Left renal cortex interstitium (tissue), 4 donors: ENCODE results near the gene MGST1. TPM values are rescaled to one million over a fixed set of nuclear protein-coding genes. Genes with fewer than 3 reads are reported as not detected.

Source experiments
- polyA plus RNA-seq, 4 donors: library from polyadenylated mRNA; unstranded; fragments of 120-200 nt; gene quantifications; one replicate each; pipeline ENCODE4 v1.2.1, GENCODE V29; 2013; ENCODE audit not compliant: insufficient read length in 4 of 4

Gene MGST1
- polyA plus RNA-seq, 4 donors, result 26.7 to 42.1 (median 33.8) TPM

Other genes starting within 250 kb of the MGST1 start
- gene SLC15A5, start 70.0 kb upstream of the MGST1 start, polyA plus RNA-seq, result under 1 TPM in 2 of 4 donors, not detected in 2; 0.03 to 0.07 TPM